Dermis microvascular lymphatic vessel endothelial cell (primary cell): ENCODE data around the gene TMEM116. TPM values are rescaled to one million over a fixed set of nuclear protein-coding genes. Genes with fewer than 3 reads are reported as not detected.
"Not testable (repeated sequence)": the region's sequence is repeated elsewhere in the genome, so short reads cannot be mapped to it uniquely, and the experiment has no call there.

Experiments used
- DNase-seq, 2 donors: peaks; one replicate each; pipeline versions ENCODE4 v3.0.0 to v3.0.0-alpha.2; 2010; ENCODE audit warnings: low read depth in 2 of 2
- total RNA-seq: library from RNA; depleted of rRNA; stranded (reverse); fragments of >200 nt; gene quantifications from 2 replicates; pipeline ENCODE4 v1.2.1, GENCODE V29; 2014

TMEM116 gene
- total RNA-seq, 1 donor from 2014 or later, result 3.0 TPM

- no peak for DNase-seq
Measured at GRCh38 chr12:112010415-112011344, 2.3 kb downstream of the TMEM116 start.

- DNase-seq, result not testable (repeated sequence)
Measured at GRCh38 chr12:112009596-112009995, 3.4 kb downstream of the TMEM116 start.

GRCh38 chr12:112008918-112009317, 4.0 kb downstream of the TMEM116 start:
- peak in 1 of 2 donors; percentile 61 for DNase-seq

- no peak for DNase-seq
Measured at GRCh38 chr12:112007945-112008344, 5.0 kb downstream of the TMEM116 start.

GRCh38 chr12:112005419-112006395, 7.3 kb downstream of the TMEM116 start:
- no peak for DNase-seq

GRCh38 chr12:112004041-112004440, 8.9 kb downstream of the TMEM116 start:
- DNase-seq, result no peak

- DNase-seq, result no peak
Measured at GRCh38 chr12:112001576-112001975, 11.4 kb downstream of the TMEM116 start.

GRCh38 chr12:112000820-112001219, 12.1 kb downstream of the TMEM116 start:
- DNase-seq, result no peak

GRCh38 chr12:111999129-111999528, 13.8 kb downstream of the TMEM116 start:
- DNase-seq, result not testable (repeated sequence)

- no peak for DNase-seq
Measured at GRCh38 chr12:111998015-111998414, 14.9 kb downstream of the TMEM116 start.

GRCh38 chr12:111997300-111997699, 15.7 kb downstream of the TMEM116 start:
- no peak for DNase-seq

GRCh38 chr12:111995782-111996480, 17.0 kb downstream of the TMEM116 start:
- no peak for DNase-seq

GRCh38 chr12:111994211-111995111, 18.5 kb downstream of the TMEM116 start:
- DNase-seq, result not testable (repeated sequence)

GRCh38 chr12:111993292-111994150, 19.4 kb downstream of the TMEM116 start:
- DNase-seq, result no peak

GRCh38 chr12:111992464-111992863, 20.5 kb downstream of the TMEM116 start:
- DNase-seq, result no peak

GRCh38 chr12:111991946-111992345, 21.0 kb downstream of the TMEM116 start:
- DNase-seq, result no peak

GRCh38 chr12:111991535-111991934, 21.4 kb downstream of the TMEM116 start:
- no peak for DNase-seq

- DNase-seq, result no peak
Measured at GRCh38 chr12:111984820-111985219, 28.1 kb downstream of the TMEM116 start.

- no peak for DNase-seq
Measured at GRCh38 chr12:111981987-111982386, 31.0 kb downstream of the TMEM116 start.
